ENCODE results near the gene HCFC2. TPM values are rescaled to one million over a fixed set of nuclear protein-coding genes. Genes with fewer than 3 reads are reported as not detected.

Gene HCFC2
- total RNA-seq, 1 experiment from 2014 or later: 8.5 TPM

GRCh38 chr12:104049278-104049902 lies 14.9 kb upstream of the HCFC2 start:
- intact Hi-C loops (cut with micrococcal nuclease; ENCODE audit: unreplicated experiment): no loop called here
- Histone ChIP-seq H3K4me1 (ENCODE audit: control insufficient read depth, insufficient read depth, low read length) (peaks cover 12% of the 10 kb centered on the region), H3K27ac (ENCODE audit: low read length) (peak overlapping the region; percentile 27; the same call in 1 of the 2 replicates), H3K27me3 (ENCODE audit: control insufficient read depth, insufficient read depth, low read length) (peaks cover 3% of the 10 kb centered on the region; the same call in 1 of the 2 replicates), H3K36me3 (ENCODE audit: control insufficient read depth, insufficient read depth, low read length) (no peaks in the 10 kb centered on the region), H3K4me3 (ENCODE audit: low read depth in 2 of 2, low read length in 2 of 2) (peak overlapping the region; percentile 44 to 59), H3K9me3 (ENCODE audit: control insufficient read depth, insufficient read depth, low read depth, low read length) (no peaks in the 10 kb centered on the region)
- BruUV-seq (replicated peaks): no TSS peak
- DNase-seq (ENCODE audit: low read depth, low spot score) (no peak), ATAC-seq (no peak)
- ChIA-PET CTCF (no interaction called here), POLR2A (no interaction called here)
- TF ChIP-seq REST (IDR thresholded peaks at IDR 0.05; ENCODE audit: insufficient read depth in 1 of 2, low read depth in 2 of 2, low read length in 1 of 2) (no peak), CTCF (IDR thresholded peaks at IDR 0.05) (no peak), POLR2AphosphoS5 (IDR thresholded peaks at IDR 0.05; ENCODE audit: low read depth, low read length) (no peak)
- in situ Hi-C loops (cut with HindIII; ENCODE audit: low pct_unique_long_range_greater_than_20kb, low sequenced_read_pairs): no loop called here

- ChIA-PET CTCF (no interaction called here), POLR2A (no interaction called here)
- H3K4me3 ChIP-seq (ENCODE audit: low read depth in 2 of 2, low read length in 2 of 2): peak within 1 kb of the TSS; percentile 44 to 59
- H3K27me3 ChIP-seq (ENCODE audit: control insufficient read depth, insufficient read depth, low read length): peaks cover 3% of the 10 kb centered on the region; the same call in 1 of the 2 replicates
- in situ Hi-C loops (cut with HindIII; ENCODE audit: low pct_unique_long_range_greater_than_20kb, low sequenced_read_pairs): no loop called here
- ATAC-seq: peak; percentile 81
- no peaks in the 10 kb centered on the region for H3K36me3 ChIP-seq (ENCODE audit: control insufficient read depth, insufficient read depth, low read length)
- peaks cover 12% of the 10 kb centered on the region for H3K4me1 ChIP-seq (ENCODE audit: control insufficient read depth, insufficient read depth, low read length)
- H3K9me3 ChIP-seq (ENCODE audit: control insufficient read depth, insufficient read depth, low read depth, low read length): no peaks in the 10 kb centered on the region
- no peak for TF ChIP-seq POLR2AphosphoS5 (IDR thresholded peaks at IDR 0.05; ENCODE audit: low read depth, low read length)
- no TSS peak for BruUV-seq (replicated peaks)
- DNase-seq (ENCODE audit: low read depth, low spot score): no peak
- intact Hi-C loops (cut with micrococcal nuclease; ENCODE audit: unreplicated experiment): no loop called here
- H3K27ac ChIP-seq (ENCODE audit: low read length): peak within 1 kb of the TSS; percentile 27; the same call in 1 of the 2 replicates
Measured at GRCh38 chr12:104049903-104050356, 14.4 kb upstream of the HCFC2 start, which contains the start of gene GLT8D2. Gene GLT8D2 (minus strand): TSS chr12:104050187. CDS start chr12:104019648, 30,539 bp downstream.

GRCh38 chr12:104050436-104050835 lies 13.9 kb upstream of the HCFC2 start:
- no TSS peak for BruUV-seq (replicated peaks)
- ATAC-seq (no peak), DNase-seq (ENCODE audit: low read depth, low spot score) (no peak)
- TF ChIP-seq SIN3A (IDR thresholded peaks at IDR 0.05; ENCODE audit: borderline replicate concordance, insufficient read depth, low read depth, low read length): no peak
- POLR2A ChIA-PET: interaction anchor here (0.7 kb wide), 1 partner anchor 1089 kb away, joined by 7 read pairs; no protein-coding TSS in a partner anchor
- H3K9me3 ChIP-seq (ENCODE audit: control insufficient read depth, insufficient read depth, low read depth, low read length): no peaks in the 10 kb centered on the region
- peak overlapping the region; percentile 44 to 59 for H3K4me3 ChIP-seq (ENCODE audit: low read depth in 2 of 2, low read length in 2 of 2)
- CTCF ChIA-PET: no interaction called here
- H3K4me1 ChIP-seq (ENCODE audit: control insufficient read depth, insufficient read depth, low read length): peaks cover 12% of the 10 kb centered on the region
- intact Hi-C loops (cut with micrococcal nuclease; ENCODE audit: unreplicated experiment) (no loop called here), in situ Hi-C loops (cut with HindIII; ENCODE audit: low pct_unique_long_range_greater_than_20kb, low sequenced_read_pairs) (no loop called here)
- H3K27ac ChIP-seq (ENCODE audit: low read length): no peak overlapping the region
- peaks cover 3% of the 10 kb centered on the region; the same call in 1 of the 2 replicates for H3K27me3 ChIP-seq (ENCODE audit: control insufficient read depth, insufficient read depth, low read length)
- H3K36me3 ChIP-seq (ENCODE audit: control insufficient read depth, insufficient read depth, low read length): no peaks in the 10 kb centered on the region

All from Panc1 (cell line).